SH-SY5Y (cell line): Measurements from ENCODE around the gene HGS.

Experiments used
- GATA2 ChIP-seq: IDR thresholded peaks from 2 replicates; pipeline ENCODE4 v1.6.1; 2011; ENCODE audit warnings: mild to moderate bottlenecking, low read depth, low read length
- GATA3 ChIP-seq: IDR thresholded peaks from 2 replicates; pipeline ENCODE4 v1.6.1; 2011; ENCODE audit warnings: low read depth, mild to moderate bottlenecking, low read length, moderate library complexity

- TF ChIP-seq GATA2 (no peak), GATA3 (no peak)
Observed at GRCh38 chr17:81685108-81685507, 1.3 kb downstream of the HGS start.
